Duodenal mucosa (tissue), 2 donors: ENCODE results near the gene HAUS7.
"Not testable (repeated sequence)": the region's sequence is repeated elsewhere in the genome, so short reads cannot be mapped to it uniquely, and the experiment has no call there.

Experiments used
- H3K27ac ChIP-seq: one replicate; pipeline ENCODE4 v1.7.0; 2013; ENCODE audit warnings: low read depth, low read length
- H3K27me3 ChIP-seq, 2 donors: one replicate each; pipeline ENCODE4 v1.7.0; 2013; ENCODE audit warnings: low read length in 2 of 2, control low read depth in 1 of 2; ENCODE audit not compliant: insufficient read depth in 2 of 2, control insufficient read depth in 1 of 2
- H3K36me3 ChIP-seq, 2 donors: one replicate each; pipeline ENCODE4 v1.7.0; 2013; ENCODE audit warnings: low read length in 2 of 2, control low read depth in 1 of 2; ENCODE audit not compliant: insufficient read depth in 2 of 2, control insufficient read depth in 1 of 2
- H3K4me1 ChIP-seq, 2 donors: one replicate each; pipeline ENCODE4 v1.7.0; 2013; ENCODE audit warnings: low read length in 2 of 2, control low read depth in 1 of 2; ENCODE audit not compliant: insufficient read depth in 2 of 2, control insufficient read depth in 1 of 2
- H3K4me3 ChIP-seq, 2 donors: one replicate each; pipeline ENCODE4 v1.7.0; 2013; ENCODE audit warnings: low read length in 2 of 2, low read depth in 1 of 2
- H3K9ac ChIP-seq, 2 donors: one replicate each; pipeline ENCODE4 v1.7.0; 2013; ENCODE audit warnings: low read length in 2 of 2, low read depth in 1 of 2
- H3K9me3 ChIP-seq, 2 donors: one replicate each; pipeline ENCODE4 v1.7.0; 2013; ENCODE audit warnings: low read length in 2 of 2, control low read depth in 1 of 2; ENCODE audit not compliant: control insufficient read depth in 1 of 2

HAUS7 gene

DNA sequence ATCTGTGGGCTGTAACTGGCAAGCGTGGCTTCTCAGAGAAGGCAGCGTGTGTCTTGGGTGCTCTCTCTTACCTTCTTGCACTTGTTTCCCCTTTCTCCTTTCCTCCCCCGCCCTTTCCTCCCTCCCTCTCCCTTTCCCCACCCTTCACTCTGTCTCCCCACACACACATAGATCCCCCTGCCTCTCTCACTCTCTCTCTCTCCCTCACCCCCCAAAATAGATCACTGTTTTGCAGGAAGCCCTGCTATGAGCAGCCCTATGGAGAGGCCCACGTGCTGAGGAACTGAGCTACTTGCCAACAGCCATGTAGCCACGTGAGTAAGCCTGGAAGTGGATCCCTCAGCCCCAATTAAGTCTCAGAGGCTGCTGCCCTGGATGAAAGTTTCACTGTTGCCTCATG lies 65.0 kb downstream of the HAUS7 start:
- Histone ChIP-seq H3K9me3 (no peaks in the 10 kb centered on the region), H3K27ac (no peak overlapping the region), H3K36me3 (no peaks in the 10 kb centered on the region), H3K4me3 (no peak overlapping the region), H3K9ac (no peak overlapping the region), H3K27me3 (no peaks in the 10 kb centered on the region), H3K4me1 (no peaks in the 10 kb centered on the region)

- H3K36me3 ChIP-seq, H3K27me3 ChIP-seq, H3K4me1 ChIP-seq, H3K9me3 ChIP-seq, H3K9ac ChIP-seq, H3K4me3 ChIP-seq, H3K27ac ChIP-seq: not testable (repeated sequence)
Measured at GRCh38 chrX:153404333-153404732, 66.0 kb downstream of the HAUS7 start.

DNA sequence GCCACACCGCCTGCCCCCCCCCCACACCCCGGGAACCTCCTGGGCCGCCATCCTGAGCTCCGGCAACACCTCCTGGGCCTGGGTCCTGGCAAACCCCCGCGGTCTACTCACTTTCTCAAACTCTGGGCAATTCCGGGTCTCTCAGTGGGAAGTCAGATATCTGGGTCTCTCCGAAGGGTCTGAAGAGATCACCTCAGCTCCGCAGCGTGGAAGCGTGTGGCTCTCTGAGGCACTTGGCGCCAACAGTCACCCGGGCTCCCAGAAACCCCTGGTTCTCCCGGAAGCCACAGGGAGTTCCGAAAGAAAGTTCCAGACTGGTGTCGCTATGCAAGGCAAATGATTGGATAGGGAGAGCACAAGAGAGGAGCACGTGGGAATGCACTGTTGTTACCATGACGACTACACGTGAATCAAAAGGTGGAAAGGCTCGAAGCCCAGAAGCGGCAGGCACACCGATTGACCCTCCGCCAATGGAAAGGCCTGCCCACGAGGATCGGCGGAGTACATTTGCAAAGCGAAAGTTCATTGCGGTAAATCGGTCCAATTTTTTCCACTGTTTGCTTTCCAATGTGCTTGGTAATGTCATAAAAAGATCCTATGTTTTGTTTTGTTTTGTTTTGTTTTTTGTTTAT lies 69.1 kb downstream of the HAUS7 start, which contains the start of gene PNMA6E:
TSS of gene PNMA6E (minus strand) at position 218 of the 632 bp plus-strand sequence. CDS start 2,501 bp downstream, outside the sequence.
- Histone ChIP-seq H3K9me3 (no peaks in the 10 kb centered on the region), H3K4me1 (no peaks in the 10 kb centered on the region)

DNA sequence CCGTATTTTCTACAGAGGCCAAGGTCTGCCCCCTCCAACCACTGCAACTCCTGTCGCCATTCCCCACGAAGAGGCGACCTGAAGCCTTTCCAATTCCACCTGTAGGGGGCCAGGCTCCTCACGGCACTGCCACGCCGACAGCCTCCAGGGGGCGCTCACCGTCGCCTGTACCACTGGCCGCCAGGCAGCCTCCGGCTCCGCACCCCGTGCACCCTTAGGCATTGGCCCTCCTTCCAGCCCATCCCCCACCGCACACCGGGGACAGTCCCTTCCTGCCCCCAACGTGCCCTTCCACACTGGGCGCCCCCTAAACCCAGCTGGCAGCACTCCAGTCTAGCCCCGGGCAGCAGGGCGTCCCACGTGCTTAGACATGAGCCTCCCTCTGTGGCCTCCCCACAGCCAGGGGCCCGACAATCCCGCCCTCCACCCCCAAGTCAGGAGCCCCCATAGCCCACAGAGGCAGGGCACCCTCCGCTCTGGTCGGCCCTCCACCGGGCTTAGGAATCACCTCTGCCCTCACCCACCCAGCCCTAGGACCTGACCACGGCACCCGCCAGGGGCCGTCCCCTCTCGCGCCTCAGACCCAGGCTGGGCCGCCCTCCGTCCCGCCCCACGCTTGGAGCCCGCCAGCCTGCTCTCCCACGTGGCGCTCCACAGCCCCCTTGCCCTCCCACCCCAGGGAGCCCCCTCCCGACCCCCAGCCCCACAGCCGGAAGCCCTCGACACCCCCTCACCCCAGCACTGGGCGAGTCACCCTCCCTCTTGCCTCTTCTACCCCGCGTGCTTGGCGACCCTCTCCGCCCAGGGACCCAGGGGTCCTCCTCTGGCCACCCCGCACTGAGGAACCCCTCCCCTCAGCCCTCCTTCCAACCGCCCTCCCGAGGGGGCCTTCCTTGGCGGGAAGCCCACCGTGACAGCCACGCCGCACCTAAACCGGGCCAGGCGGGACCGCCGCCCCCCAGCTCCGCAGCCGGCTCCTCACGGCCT lies 69.9 kb downstream of the HAUS7 start:
- no peak overlapping the region for H3K9ac ChIP-seq
- H3K27ac ChIP-seq: no peak overlapping the region
- no peak overlapping the region for H3K4me3 ChIP-seq
- H3K4me1 ChIP-seq: no peaks in the 10 kb centered on the region
- no peaks in the 10 kb centered on the region for H3K36me3 ChIP-seq
- no peaks in the 10 kb centered on the region for H3K9me3 ChIP-seq
- H3K27me3 ChIP-seq: no peaks in the 10 kb centered on the region

More for the DNA sequence above, 69.1 kb downstream of the HAUS7 start, which contains the start of gene PNMA6E:
- no peak within 1 kb of the TSS for H3K9ac ChIP-seq
- no peaks in the 10 kb centered on the region for H3K27me3 ChIP-seq
- H3K27ac ChIP-seq: no peak within 1 kb of the TSS
- no peaks in the 10 kb centered on the region for H3K36me3 ChIP-seq
- no peak within 1 kb of the TSS for H3K4me3 ChIP-seq

DNA sequence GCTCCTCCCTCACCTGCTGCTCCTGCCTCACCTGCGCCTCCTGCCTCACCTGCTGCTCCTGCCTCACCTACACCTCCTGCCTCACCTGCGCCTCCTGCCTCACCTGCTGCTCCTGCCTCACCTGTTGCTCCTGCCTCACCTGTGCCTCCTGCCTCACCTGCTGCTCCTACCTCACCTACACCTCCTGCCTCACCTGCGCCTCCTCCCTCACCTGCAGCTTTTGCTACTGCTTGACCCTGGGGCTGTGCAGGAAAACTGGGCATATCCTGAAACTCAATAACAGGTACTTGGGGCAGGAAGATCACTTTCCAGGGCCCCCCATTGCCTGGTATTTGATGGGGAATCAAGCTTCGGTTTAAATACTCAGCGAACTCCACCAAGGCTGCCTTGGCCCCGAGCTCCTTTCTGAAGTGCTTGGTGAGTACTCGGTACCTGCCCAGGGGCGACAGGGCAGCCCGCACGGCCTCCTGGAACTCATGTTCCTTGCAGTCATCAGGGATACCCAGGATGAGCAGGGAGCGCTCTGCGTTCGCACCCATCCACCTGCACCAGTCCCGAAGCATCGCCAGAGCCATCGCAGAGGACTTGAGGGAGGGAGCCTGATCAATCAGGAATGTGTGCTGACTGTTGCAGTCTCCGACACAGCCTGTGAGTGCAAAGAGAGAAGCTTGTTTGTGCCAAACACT lies 72.0 kb downstream of the HAUS7 start:
- Histone ChIP-seq H3K27me3 (no peaks in the 10 kb centered on the region), H3K4me1 (no peaks in the 10 kb centered on the region), H3K4me3 (no peak overlapping the region), H3K36me3 (no peaks in the 10 kb centered on the region), H3K27ac (no peak overlapping the region), H3K9me3 (no peaks in the 10 kb centered on the region), H3K9ac (no peak overlapping the region)
